Measurements from ENCODE around the gene SH3TC1. TPM values are rescaled to one million over a fixed set of nuclear protein-coding genes. Genes with fewer than 3 reads are reported as not detected.

The SH3TC1 gene
- total and polyA plus RNA-seq, 2 of the 13 experiments (the other 11 are each of a cell fraction or from before 2014, with no cell fraction given) = 14.9 to 21.8 TPM

DNA sequence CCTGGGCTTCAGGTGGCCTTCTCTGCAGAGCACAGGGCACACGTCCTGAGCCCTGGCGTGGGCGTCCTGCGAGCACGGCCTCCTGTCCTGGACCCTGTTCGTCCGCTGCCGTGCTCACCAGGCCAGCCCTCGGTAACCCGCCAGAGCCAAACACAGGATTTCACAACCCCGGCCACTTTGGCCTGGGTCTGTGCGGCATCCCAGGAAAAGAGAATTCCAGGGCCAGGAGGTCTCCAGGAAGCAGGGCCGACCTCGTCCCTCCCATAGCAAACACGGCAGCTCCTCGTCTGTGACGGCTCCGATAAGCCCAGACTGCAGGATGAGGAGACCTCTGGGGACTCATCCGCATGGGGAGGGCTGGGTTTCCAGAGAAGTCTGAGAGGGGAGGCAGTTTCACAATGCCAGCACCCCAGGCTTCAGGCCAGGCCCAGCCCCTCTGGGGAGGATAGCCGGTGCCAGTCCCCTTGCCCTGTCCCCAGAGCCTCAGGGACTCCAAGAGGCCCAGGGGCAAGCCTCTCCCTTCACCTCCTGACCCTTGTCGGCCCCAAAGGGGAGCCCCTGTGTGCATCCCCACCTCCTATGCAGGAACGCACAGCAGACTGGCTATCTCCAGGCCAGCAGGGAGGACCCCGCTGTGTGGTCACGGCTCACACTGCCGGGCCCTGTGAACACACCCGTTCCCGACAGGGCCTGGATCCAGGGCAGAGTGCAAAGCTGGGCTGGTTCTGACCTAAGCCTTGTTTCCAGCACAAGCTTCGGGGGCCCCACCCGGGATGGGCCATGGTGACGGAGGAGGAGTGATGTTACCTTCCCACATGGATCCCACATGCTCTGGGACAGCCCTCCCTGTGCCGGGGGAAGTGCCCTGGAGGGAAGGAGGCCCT, 48.2 kb downstream of the SH3TC1 start (continued):
- TF ChIP-seq, protein P1, sequence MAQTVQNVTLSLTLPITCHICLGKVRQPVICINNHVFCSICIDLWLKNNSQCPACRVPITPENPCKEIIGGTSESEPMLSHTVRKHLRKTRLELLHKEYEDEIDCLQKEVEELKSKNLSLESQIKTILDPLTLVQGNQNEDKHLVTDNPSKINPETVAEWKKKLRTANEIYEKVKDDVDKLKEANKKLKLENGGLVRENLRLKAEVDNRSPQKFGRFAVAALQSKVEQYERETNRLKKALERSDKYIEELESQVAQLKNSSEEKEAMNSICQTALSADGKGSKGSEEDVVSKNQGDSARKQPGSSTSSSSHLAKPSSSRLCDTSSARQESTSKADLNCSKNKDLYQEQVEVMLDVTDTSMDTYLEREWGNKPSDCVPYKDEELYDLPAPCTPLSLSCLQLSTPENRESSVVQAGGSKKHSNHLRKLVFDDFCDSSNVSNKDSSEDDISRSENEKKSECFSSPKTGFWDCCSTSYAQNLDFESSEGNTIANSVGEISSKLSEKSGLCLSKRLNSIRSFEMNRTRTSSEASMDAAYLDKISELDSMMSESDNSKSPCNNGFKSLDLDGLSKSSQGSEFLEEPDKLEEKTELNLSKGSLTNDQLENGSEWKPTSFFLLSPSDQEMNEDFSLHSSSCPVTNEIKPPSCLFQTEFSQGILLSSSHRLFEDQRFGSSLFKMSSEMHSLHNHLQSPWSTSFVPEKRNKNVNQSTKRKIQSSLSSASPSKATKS (CRISPR knock-in tag; IDR thresholded peaks at IDR 0.05) = no peak
- peak; percentile 32; the same call in 1 of the 2 replicates for TF ChIP-seq ZFP91 (CRISPR knock-in tag; IDR thresholded peaks at IDR 0.05; ENCODE audit: borderline replicate concordance)
- TF ChIP-seq XRCC5 (optimal IDR thresholded peaks at IDR 0.05; ENCODE audit: low read length) = peak; percentile 36
- TF ChIP-seq HNF4A (CRISPR knock-in tag; IDR thresholded peaks at IDR 0.05) = peak; percentile 8; the same call in 1 of the 2 replicates
- peak; percentile 89 for TF ChIP-seq BCL6 (CRISPR knock-in tag; IDR thresholded peaks at IDR 0.05)
- peak; percentile 27; the same call in 1 of the 2 replicates for TF ChIP-seq NCOA2 (CRISPR knock-in tag; IDR thresholded peaks at IDR 0.05)
- peak; percentile 44; the same call in 1 of the 2 replicates for TF ChIP-seq GABPB1 (CRISPR knock-in tag; IDR thresholded peaks at IDR 0.05)
- no peak for TF ChIP-seq SYNCRIP (IDR thresholded peaks at IDR 0.05; ENCODE audit: insufficient read depth, low read depth, low read length)
- no peak; the same call in 1 of the 2 replicates for TF ChIP-seq HMG20A (CRISPR knock-in tag; IDR thresholded peaks at IDR 0.05; ENCODE audit: borderline replicate concordance)
- 0 out of 2 replicates have a peak, but pooled peaks have one; percentile 32 for TF ChIP-seq ELF1 (CRISPR knock-in tag; IDR thresholded peaks at IDR 0.05)

All from HepG2 (cell line).